K562 (cell line): ENCODE data around the gene KIR3DL2. TPM values are rescaled to one million over a fixed set of nuclear protein-coding genes. Genes with fewer than 3 reads are reported as not detected.
"Not testable (repeated sequence)": the region's sequence is repeated elsewhere in the genome, so short reads cannot be mapped to it uniquely, and the experiment has no call there.

Source experiments
- ATAC-seq: fragments of 200-7000 bp; cut with Tn5 transposase; 3 replicates; pipeline ENCODE4 v1.9.1; 2020; ENCODE audit warnings: moderate library complexity
- BruUV-seq: library from RNA; stranded (reverse); fragments of 400-500 nt; replicated peaks from 2 replicates; lab custom pipeline; 2021; lab: Mats Ljungman, UMichigan
- CTCF ChIA-PET: fragments of 300-600 bp; formaldehyde crosslinking; extraction: SDS; loops from one replicate; lab custom pipeline; 2021; ENCODE audit warnings: low intra/inter-chr PET ratio; lab: Yijun Ruan, JAX
- POLR2A ChIA-PET: fragments of 300-600, 350-650 bp; sonication (Branson Sonifier 250); formaldehyde crosslinking; extraction: SDS; loops from one replicate; lab custom pipeline; 2021; ENCODE audit warnings: antibody characterized with exemption, inconsistent platforms; lab: Yijun Ruan, JAX
- DNase-seq, 4 experiments: peaks; one replicate each; pipeline versions ENCODE4 v3.0.0 to v3.0.0-alpha.2; 2011 to 2018; ENCODE audit warnings: low spot score in 3 of 4, mixed read lengths in 3 of 4; ENCODE audit errors: extremely low read depth in 1 of 4
- FAIRE-seq: peaks from 2 replicates; lab custom pipeline; 2011; peaks lifted over from hg19 to GRCh38; lab: Jason Lieb, UNC
- H2AFZ ChIP-seq: 2 replicates; pipeline ENCODE4 v1.6.0; 2011; ENCODE audit warnings: low read depth, low read length, control low read depth, inconsistent platforms
- H3K27ac ChIP-seq: fragments of 200-600 bp; 3 replicates; pipeline ENCODE4 v1.8.0; 2011; ENCODE audit warnings: low read depth, mild to moderate bottlenecking, control low read depth, inconsistent platforms, low read length, moderate library complexity, mixed read lengths; ENCODE audit errors: extremely low read depth
- H3K27me3 ChIP-seq, 2 experiments: fragments of 300-600 bp in 1 of 2; 2 replicates in 1 of 2; 3 replicates in 1 of 2; pipeline versions ENCODE4 v1.6.0 to v1.8.0; 2011; ENCODE audit warnings: inconsistent platforms in 2 of 2, low read length in 2 of 2, mild to moderate bottlenecking in 1 of 2, mixed read lengths in 1 of 2, moderate library complexity in 1 of 2; ENCODE audit not compliant: control insufficient read depth in 2 of 2, insufficient read depth in 2 of 2
- H3K36me3 ChIP-seq: fragments of 300-600 bp; 3 replicates; pipeline ENCODE4 v1.8.0; 2011; ENCODE audit warnings: mild to moderate bottlenecking, low read length, inconsistent platforms; ENCODE audit not compliant: control insufficient read depth, insufficient read depth
- H3K4me1 ChIP-seq, 2 experiments: fragments of 200-600 bp in 1 of 2; replicated peaks in 1 of 2; 2 replicates in 1 of 2; 3 replicates in 1 of 2; pipeline versions ENCODE4 v1.5.1 to v1.8.0; 2011; ENCODE audit warnings: inconsistent platforms in 2 of 2, low read length in 2 of 2, mild to moderate bottlenecking in 1 of 2, mixed read lengths in 1 of 2, moderate library complexity in 1 of 2; ENCODE audit not compliant: control insufficient read depth in 2 of 2, insufficient read depth in 2 of 2
- H3K4me2 ChIP-seq: 2 replicates; pipeline ENCODE4 v1.6.1; 2011; ENCODE audit warnings: low read length, control low read depth, inconsistent platforms, mixed read lengths; ENCODE audit not compliant: insufficient read depth
- H3K4me3 ChIP-seq: fragments of 200-600 bp; sonication (generic), shearing (Covaris generic); 2 replicates; pipeline ENCODE4 v1.5.1; 2016; ENCODE audit warnings: control low read depth, inconsistent platforms
- H3K79me2 ChIP-seq: fragments of 200-600 bp; 3 replicates; pipeline ENCODE4 v1.8.0; 2011; ENCODE audit warnings: low read length, inconsistent platforms; ENCODE audit not compliant: control insufficient read depth, insufficient read depth
- H3K9ac ChIP-seq, 2 experiments: 2 replicates each; pipeline versions ENCODE4 v1.6.0 to v1.6.1; 2011; ENCODE audit warnings: low read depth in 2 of 2, low read length in 2 of 2, control low read depth in 1 of 2, inconsistent platforms in 1 of 2, mild to moderate bottlenecking in 1 of 2, mixed read lengths in 1 of 2; ENCODE audit not compliant: insufficient read depth in 1 of 2
- H3K9me1 ChIP-seq: one replicate; pipeline ENCODE4 v1.6.0; 2011; ENCODE audit warnings: inconsistent platforms, mild to moderate bottlenecking, low read length, moderate library complexity; ENCODE audit not compliant: control insufficient read depth, insufficient read depth
- H3K9me3 ChIP-seq: replicated peaks from 2 replicates; pipeline ENCODE4 v1.5.1; 2011; ENCODE audit warnings: low read depth, low read length, inconsistent platforms; ENCODE audit not compliant: control insufficient read depth, insufficient read depth
- H4K20me1 ChIP-seq: replicated peaks from 2 replicates; pipeline ENCODE4 v1.6.1; 2011; ENCODE audit warnings: low read length, inconsistent platforms, mixed read lengths; ENCODE audit not compliant: control insufficient read depth, insufficient read depth
- WGBS: fragments of 100-300 bp; shearing (Covaris generic); methylation state at CpG from one replicate; pipeline ENCODE4 v1.1.6; 2016; ENCODE audit warnings: low coverage, mixed read lengths; ENCODE audit not compliant: insufficient coverage; ENCODE audit errors: missing lambda C conversion rate; 5-methylcytosine and 5-hydroxymethylcytosine counted together
- in situ Hi-C: fragments of 300-500 bp; cut with MboI; formaldehyde crosslinking; loops from 4 replicates; pipeline ENCODE4 v1.15.0; 2018; ENCODE audit warnings: inconsistent platforms, mixed read lengths
- intact Hi-C: fragments of 100-400 bp; cut with micrococcal nuclease; formaldehyde crosslinking; loops from 2 replicates; pipeline ENCODE4 v1.14.2; 2022
- polyA plus RNA-seq, 8 experiments: library from polyadenylated mRNA; depleted of rRNA in 4 of 8; stranded (reverse) in 5 of 8; unstranded in 3 of 8; fragments of >200 nt; fragmentation: Nextera tagmentation in 2 of 8; fragmentation: Illumina TruSeq in 1 of 8; extraction: Ambion mirVana in 2 of 8; extraction: Trizol in 1 of 8; gene quantifications; 2 replicates each; pipeline versions ENCODE4 v1.2.1 to v1.2.3, GENCODE V29; 2011 to 2014; ENCODE audit warnings: inconsistent platforms in 1 of 8, missing spikeins in 1 of 8
- total RNA-seq, 7 experiments: library from RNA; depleted of rRNA in 6 of 7; stranded (reverse); fragments of >200 nt in 6 of 7; fragmentation: Illumina TruSeq in 2 of 7; extraction: Trizol in 2 of 7; gene quantifications; 2 replicates each; pipeline versions ENCODE4 v1.2.1 to v1.2.3, GENCODE V29; 2011 to 2021; ENCODE audit warnings: low replicate concordance in 1 of 7

Gene KIR3DL2
- total and polyA plus RNA-seq, 9 of the 15 experiments (the other 6 are each of a cell fraction or from before 2014, with no cell fraction given) = not detected

DNA sequence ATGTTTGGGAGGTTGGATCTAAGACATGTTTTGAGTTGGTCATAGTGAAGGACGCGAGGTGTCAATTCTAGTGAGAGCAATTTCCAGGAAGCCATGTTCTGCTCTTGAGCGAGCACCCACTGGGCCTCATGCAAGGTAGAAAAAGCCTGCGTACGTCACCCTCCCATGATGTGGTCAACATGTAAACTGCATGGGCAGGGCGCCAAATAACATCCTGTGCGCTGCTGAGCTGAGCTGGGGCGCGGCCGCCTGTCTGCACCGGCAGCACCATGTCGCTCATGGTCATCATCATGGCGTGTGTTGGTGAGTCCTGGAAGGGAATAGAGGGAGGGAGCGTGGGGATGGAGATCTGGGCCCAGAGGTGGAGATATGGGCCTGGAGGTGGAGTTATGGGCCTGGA, 17.7 kb upstream of the KIR3DL2 start, which contains the start of gene KIR2DS4:
TSS of gene KIR2DS4 (plus strand) at position 181 of the 400 bp plus-strand sequence.
- POLR2A ChIA-PET, FAIRE-seq, H3K4me3 ChIP-seq, CTCF ChIA-PET, H3K9me1 ChIP-seq, H3K9me3 ChIP-seq, ATAC-seq, H3K36me3 ChIP-seq, H2AFZ ChIP-seq, H3K27me3 ChIP-seq, H3K9ac ChIP-seq, H3K79me2 ChIP-seq, DNase-seq, H3K4me2 ChIP-seq, H3K4me1 ChIP-seq, H3K27ac ChIP-seq, in situ Hi-C loops, H4K20me1 ChIP-seq, BruUV-seq, intact Hi-C loops: not testable (repeated sequence)
- 40% methylated on average over 11 of the region's 14 CpGs for WGBS

DNA sequence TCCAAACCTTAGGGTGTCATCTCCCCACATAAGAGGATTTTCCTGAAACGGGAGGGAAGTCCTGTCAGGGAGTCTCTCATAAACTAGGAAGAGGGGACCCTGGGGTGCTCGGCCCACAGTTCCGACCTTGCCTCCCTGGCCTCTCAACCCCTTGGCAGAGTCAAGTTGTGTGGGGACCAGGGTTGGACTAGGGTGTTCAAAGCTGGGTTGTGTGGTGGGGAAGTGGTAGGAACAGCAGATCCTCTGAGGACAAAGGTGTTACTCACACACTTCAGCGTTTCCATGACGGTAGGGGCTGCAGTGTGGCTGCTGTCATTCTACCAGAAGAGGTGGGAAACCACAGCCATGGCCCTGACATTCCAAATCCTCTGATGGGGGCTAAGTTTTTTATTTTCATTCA, 15.1 kb upstream of the KIR3DL2 start:
- BruUV-seq, H3K36me3 ChIP-seq, POLR2A ChIA-PET, H3K9me1 ChIP-seq, H3K4me3 ChIP-seq, in situ Hi-C loops, H2AFZ ChIP-seq, H3K27ac ChIP-seq, H3K4me2 ChIP-seq, H4K20me1 ChIP-seq, H3K4me1 ChIP-seq, DNase-seq, FAIRE-seq, ATAC-seq, H3K9me3 ChIP-seq, CTCF ChIA-PET, H3K9ac ChIP-seq, intact Hi-C loops, H3K79me2 ChIP-seq, H3K27me3 ChIP-seq: not testable (repeated sequence)
- 0% methylated on average over 3 of the region's 5 CpGs for WGBS

DNA sequence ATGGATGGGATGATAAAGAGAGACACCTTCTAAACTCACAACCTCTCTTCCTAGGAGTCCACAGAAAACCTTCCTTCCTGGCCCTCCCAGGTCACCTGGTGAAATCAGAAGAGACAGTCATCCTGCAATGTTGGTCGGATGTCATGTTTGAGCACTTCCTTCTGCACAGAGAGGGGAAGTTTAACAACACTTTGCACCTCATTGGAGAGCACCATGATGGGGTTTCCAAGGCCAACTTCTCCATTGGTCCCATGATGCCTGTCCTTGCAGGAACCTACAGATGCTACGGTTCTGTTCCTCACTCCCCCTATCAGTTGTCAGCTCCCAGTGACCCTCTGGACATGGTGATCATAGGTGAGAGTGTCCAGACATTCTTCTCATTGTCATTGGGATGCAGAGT, 12.7 kb upstream of the KIR3DL2 start:
- H2AFZ ChIP-seq, H3K9me1 ChIP-seq, POLR2A ChIA-PET, ATAC-seq, BruUV-seq, H3K36me3 ChIP-seq, intact Hi-C loops, H3K9ac ChIP-seq, CTCF ChIA-PET, DNase-seq, FAIRE-seq, H3K27me3 ChIP-seq, H3K79me2 ChIP-seq, H3K9me3 ChIP-seq, H3K4me2 ChIP-seq, H3K4me1 ChIP-seq, H3K27ac ChIP-seq, H4K20me1 ChIP-seq, H3K4me3 ChIP-seq, in situ Hi-C loops: not testable (repeated sequence)
- 0% methylated on average over 2 of the region's 2 CpGs for WGBS

DNA sequence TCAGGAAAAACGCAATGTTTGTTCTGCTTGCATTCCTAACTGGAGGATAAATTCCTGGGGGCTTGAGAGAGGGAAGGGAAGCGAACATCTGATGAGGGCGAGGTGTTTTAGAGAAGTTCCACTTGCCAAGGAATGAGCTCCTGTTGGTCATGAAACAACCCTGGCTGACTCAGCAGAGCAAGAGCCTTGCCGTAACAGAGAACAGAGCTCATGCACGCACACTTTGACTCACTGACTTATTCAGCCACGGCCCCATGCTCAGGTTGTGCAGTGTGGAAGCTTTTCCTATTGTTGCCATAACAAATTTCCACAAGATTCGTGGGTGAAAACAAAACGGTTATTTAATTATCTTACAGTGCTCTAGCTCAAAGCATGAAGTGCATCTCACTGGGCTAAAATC, 7.1 kb upstream of the KIR3DL2 start:
- CTCF ChIA-PET, H4K20me1 ChIP-seq, in situ Hi-C loops, H3K9me3 ChIP-seq, intact Hi-C loops, H3K27ac ChIP-seq, H2AFZ ChIP-seq, H3K36me3 ChIP-seq, ATAC-seq, H3K79me2 ChIP-seq, H3K9ac ChIP-seq, H3K4me3 ChIP-seq, H3K4me2 ChIP-seq, H3K4me1 ChIP-seq, H3K9me1 ChIP-seq, BruUV-seq, DNase-seq, FAIRE-seq: not testable (repeated sequence)
- POLR2A ChIA-PET = interaction anchor here (0.6 kb wide), 1 partner anchor 797 kb away, joined by 3 read pairs; the partner anchor contains the start of gene ZNF580
- peaks cover 0 to 21% of the 10 kb centered on the region in 2 experiments; a peak in 3 of 5 replicates for H3K27me3 ChIP-seq
- WGBS = 0% methylated on average over 7 of the region's 8 CpGs
